Hepatocyte (in vitro differentiated cells): ENCODE data around the gene UBA1. TPM values are rescaled to one million over a fixed set of nuclear protein-coding genes. Genes with fewer than 3 reads are reported as not detected.

Source experiments
- DNase-seq: peaks from one replicate; pipeline ENCODE4 v3.0.0-alpha.2; 2016; ENCODE audit warnings: low spot score
- H2AFZ ChIP-seq: fragments of 200-600 bp; sonication (generic); 2 replicates; pipeline ENCODE4 v1.6.0; 2016; ENCODE audit warnings: antibody characterized with exemption, mild to moderate bottlenecking
- H3K27ac ChIP-seq: fragments of 200-600 bp; sonication (generic); 2 replicates; pipeline ENCODE4 v1.5.1; 2016; ENCODE audit warnings: mild to moderate bottlenecking
- H3K27me3 ChIP-seq: fragments of 200-600 bp; sonication (generic); 2 replicates; pipeline ENCODE4 v1.6.1; 2016
- H3K36me3 ChIP-seq: fragments of 200-600 bp; sonication (generic); replicated peaks from 2 replicates; pipeline ENCODE4 v1.5.1; 2016; ENCODE audit warnings: low read depth; ENCODE audit not compliant: insufficient read depth
- H3K4me1 ChIP-seq: fragments of 200-600 bp; sonication (generic); 2 replicates; pipeline ENCODE4 v1.5.1; 2016; ENCODE audit warnings: mild to moderate bottlenecking, moderate library complexity; ENCODE audit not compliant: insufficient read depth
- H3K4me2 ChIP-seq: fragments of 200-600 bp; sonication (generic); 2 replicates; pipeline ENCODE4 v1.6.0; 2016
- H3K4me3 ChIP-seq: fragments of 200-600 bp; sonication (generic); 2 replicates; pipeline ENCODE4 v1.5.1; 2016; ENCODE audit warnings: mild to moderate bottlenecking
- H3K79me2 ChIP-seq: fragments of 200-600 bp; sonication (generic); 2 replicates; pipeline ENCODE4 v1.6.0; 2017; ENCODE audit warnings: mild to moderate bottlenecking
- H3K9me2 ChIP-seq: fragments of 200-600 bp; sonication (generic); replicated peaks from 2 replicates; pipeline ENCODE4 v1.6.0; 2017; ENCODE audit warnings: mild to moderate bottlenecking; ENCODE audit not compliant: insufficient read depth
- H3K9me3 ChIP-seq: fragments of 200-600 bp; sonication (generic); 2 replicates; pipeline ENCODE4 v1.5.1; 2016; ENCODE audit warnings: low read depth, mild to moderate bottlenecking
- H4K20me1 ChIP-seq: fragments of 200-600 bp; sonication (generic); 2 replicates; pipeline ENCODE4 v1.6.0; 2016; ENCODE audit warnings: mild to moderate bottlenecking; ENCODE audit not compliant: insufficient read depth, poor library complexity, severe bottlenecking
- EZH2 ChIP-seq: fragments of 200-600 bp; sonication (generic); IDR thresholded peaks from 2 replicates; pipeline ENCODE4 v1.6.1; 2016; ENCODE audit warnings: antibody characterized with exemption, mild to moderate bottlenecking, borderline replicate concordance
- EZH2phosphoT487 ChIP-seq: fragments of 200-600 bp; sonication (generic); IDR thresholded peaks from one replicate; pipeline ENCODE4 v1.6.1; 2018; ENCODE audit warnings: antibody characterized with exemption, mild to moderate bottlenecking, low read depth, moderate library complexity; ENCODE audit not compliant: unreplicated experiment, severe bottlenecking
- WGBS: methylation state at CpG from one replicate; pipeline ENCODE4 v1.1.6; 2016; ENCODE audit warnings: low lambda C conversion rate; ENCODE audit errors: missing lambda C conversion rate; 5-methylcytosine and 5-hydroxymethylcytosine counted together
- polyA plus RNA-seq: library from polyadenylated mRNA; unstranded; fragments of >200 nt; fragmentation: Nextera tagmentation; extraction: Ambion mirVana; gene quantifications from 2 replicates; pipeline ENCODE4 v1.2.1, GENCODE V29; 2016
- total RNA-seq: library from RNA; depleted of rRNA; stranded (reverse); fragments of >200 nt; gene quantifications from 2 replicates; pipeline ENCODE4 v1.2.3, GENCODE V29; 2014
- TF ChIP-seq, protein P1 (sequence below): fragments of 200-600 bp; sonication (generic); IDR thresholded peaks from 2 replicates; pipeline ENCODE4 v1.5.1; 2016; ENCODE audit warnings: antibody characterized with exemption, mild to moderate bottlenecking; ENCODE audit not compliant: poor library complexity

UBA1 gene
- total and polyA plus RNA-seq, 2 experiments from 2014 or later: 236 to 253 TPM

DNA sequence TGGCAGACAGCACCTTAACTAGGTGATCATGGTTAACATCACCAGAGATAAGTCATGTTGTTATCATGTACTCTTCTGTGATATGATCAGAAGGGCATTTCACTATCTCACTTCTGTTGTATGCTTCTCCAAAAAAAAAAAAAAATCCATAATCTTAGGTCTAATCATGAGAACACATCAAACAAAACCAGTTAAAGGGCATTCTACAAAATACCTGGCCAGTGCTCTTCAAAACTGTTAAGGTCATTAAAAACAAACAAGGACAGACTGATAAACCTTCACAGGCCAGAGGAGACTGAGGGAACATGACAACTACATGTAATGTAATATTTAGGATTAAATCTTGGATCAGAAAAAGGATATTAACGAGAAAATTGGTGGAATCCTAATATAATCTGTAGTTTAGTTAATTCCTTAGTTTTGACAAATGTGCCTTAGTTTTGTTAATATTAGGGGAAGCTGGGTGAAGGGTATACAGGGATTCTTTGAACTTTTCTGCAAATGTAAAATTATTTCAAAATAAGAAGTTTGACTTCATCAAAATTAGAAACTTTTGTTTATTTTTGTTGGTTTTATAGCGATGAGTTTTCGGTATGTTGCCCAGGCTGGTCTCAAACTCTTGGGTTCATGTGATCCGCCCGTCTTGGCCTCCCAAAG, 30.6 kb upstream of the UBA1 start:
- Histone ChIP-seq H3K27me3 (no peaks in the 10 kb centered on the region), H3K9me2 (no peaks in the 10 kb centered on the region), H3K4me3 (no peak overlapping the region), H3K9me3 (no peaks in the 10 kb centered on the region), H3K79me2 (peaks cover 58% of the 10 kb centered on the region), H2AFZ (no peak overlapping the region), H3K4me2 (no peak overlapping the region), H3K27ac (no peak overlapping the region), H4K20me1 (peaks cover 4% of the 10 kb centered on the region), H3K4me1 (no peaks in the 10 kb centered on the region), H3K36me3 (no peaks in the 10 kb centered on the region)
- WGBS: 87% methylated on average over 5 of the region's 5 CpGs
- DNase-seq: no peak
- TF ChIP-seq EZH2 (no peak), EZH2phosphoT487 (no peak)
- TF ChIP-seq, protein P1, sequence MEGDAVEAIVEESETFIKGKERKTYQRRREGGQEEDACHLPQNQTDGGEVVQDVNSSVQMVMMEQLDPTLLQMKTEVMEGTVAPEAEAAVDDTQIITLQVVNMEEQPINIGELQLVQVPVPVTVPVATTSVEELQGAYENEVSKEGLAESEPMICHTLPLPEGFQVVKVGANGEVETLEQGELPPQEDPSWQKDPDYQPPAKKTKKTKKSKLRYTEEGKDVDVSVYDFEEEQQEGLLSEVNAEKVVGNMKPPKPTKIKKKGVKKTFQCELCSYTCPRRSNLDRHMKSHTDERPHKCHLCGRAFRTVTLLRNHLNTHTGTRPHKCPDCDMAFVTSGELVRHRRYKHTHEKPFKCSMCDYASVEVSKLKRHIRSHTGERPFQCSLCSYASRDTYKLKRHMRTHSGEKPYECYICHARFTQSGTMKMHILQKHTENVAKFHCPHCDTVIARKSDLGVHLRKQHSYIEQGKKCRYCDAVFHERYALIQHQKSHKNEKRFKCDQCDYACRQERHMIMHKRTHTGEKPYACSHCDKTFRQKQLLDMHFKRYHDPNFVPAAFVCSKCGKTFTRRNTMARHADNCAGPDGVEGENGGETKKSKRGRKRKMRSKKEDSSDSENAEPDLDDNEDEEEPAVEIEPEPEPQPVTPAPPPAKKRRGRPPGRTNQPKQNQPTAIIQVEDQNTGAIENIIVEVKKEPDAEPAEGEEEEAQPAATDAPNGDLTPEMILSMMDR: no peak

DNA sequence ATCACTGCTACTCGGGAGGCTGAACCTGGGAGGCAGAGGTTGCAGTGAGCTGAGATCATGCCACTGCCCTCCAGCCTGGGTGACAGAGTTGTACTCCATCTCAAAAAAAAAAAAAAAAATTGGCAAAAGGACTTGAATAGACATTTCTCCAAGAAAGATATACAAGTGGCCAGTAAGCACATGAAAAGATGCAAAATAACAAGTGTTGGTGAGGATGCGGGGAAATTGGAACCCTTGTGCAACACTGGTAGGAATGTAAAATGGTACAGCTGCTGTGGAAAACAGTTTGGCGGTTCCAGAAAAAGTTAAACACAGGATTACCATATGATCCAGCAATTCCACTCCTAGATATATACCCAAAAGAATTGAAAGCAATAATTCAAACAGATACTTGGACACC, 29.2 kb upstream of the UBA1 start:
- no peaks in the 10 kb centered on the region for H3K9me2 ChIP-seq
- no peaks in the 10 kb centered on the region for H3K9me3 ChIP-seq
- WGBS: 88% methylated on average over 3 of the region's 3 CpGs
- TF ChIP-seq EZH2 (no peak), EZH2phosphoT487 (no peak)
- no peak overlapping the region for H3K4me2 ChIP-seq
- DNase-seq: no peak
- H2AFZ ChIP-seq: no peak overlapping the region
- H3K36me3 ChIP-seq: no peaks in the 10 kb centered on the region
- peaks cover 4% of the 10 kb centered on the region for H4K20me1 ChIP-seq
- H3K27ac ChIP-seq: no peak overlapping the region
- no peaks in the 10 kb centered on the region for H3K27me3 ChIP-seq
- no peaks in the 10 kb centered on the region for H3K4me1 ChIP-seq
- H3K4me3 ChIP-seq: no peak overlapping the region
- peaks cover 50% of the 10 kb centered on the region for H3K79me2 ChIP-seq

DNA sequence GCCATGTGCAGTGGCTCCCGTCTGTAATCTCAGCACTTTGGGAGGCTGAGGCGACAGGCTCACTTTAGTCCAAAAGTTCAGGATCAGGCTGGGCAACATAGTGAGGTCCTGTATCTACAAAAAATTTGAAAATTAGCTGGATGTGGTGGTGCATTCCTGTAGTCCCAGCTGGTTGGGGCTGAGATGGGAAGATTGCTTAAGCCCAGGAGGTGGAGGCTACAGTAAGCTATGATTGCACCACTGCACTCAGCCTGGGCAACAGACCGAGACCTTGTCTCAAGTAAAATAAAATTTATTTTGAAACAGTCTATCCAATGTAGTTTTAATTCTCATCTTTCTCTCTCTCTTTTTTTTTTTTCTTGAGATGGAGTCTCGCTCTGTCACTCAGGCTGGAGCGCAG, 27.5 kb upstream of the UBA1 start:
- H3K79me2 ChIP-seq: peaks cover 44% of the 10 kb centered on the region
- no peak overlapping the region for H3K4me2 ChIP-seq
- H3K9me2 ChIP-seq: no peaks in the 10 kb centered on the region
- H4K20me1 ChIP-seq: no peaks in the 10 kb centered on the region
- H3K4me3 ChIP-seq: no peak overlapping the region
- H2AFZ ChIP-seq: no peak overlapping the region
- TF ChIP-seq, protein P1: no peak
- TF ChIP-seq EZH2phosphoT487: no peak
- no peak for TF ChIP-seq EZH2
- 92% methylated on average over 5 of the region's 5 CpGs for WGBS
- no peaks in the 10 kb centered on the region for H3K27me3 ChIP-seq
- H3K27ac ChIP-seq: no peak overlapping the region
- peak; percentile 2 for DNase-seq
- no peaks in the 10 kb centered on the region for H3K9me3 ChIP-seq
- H3K4me1 ChIP-seq: no peaks in the 10 kb centered on the region
- H3K36me3 ChIP-seq: no peaks in the 10 kb centered on the region

DNA sequence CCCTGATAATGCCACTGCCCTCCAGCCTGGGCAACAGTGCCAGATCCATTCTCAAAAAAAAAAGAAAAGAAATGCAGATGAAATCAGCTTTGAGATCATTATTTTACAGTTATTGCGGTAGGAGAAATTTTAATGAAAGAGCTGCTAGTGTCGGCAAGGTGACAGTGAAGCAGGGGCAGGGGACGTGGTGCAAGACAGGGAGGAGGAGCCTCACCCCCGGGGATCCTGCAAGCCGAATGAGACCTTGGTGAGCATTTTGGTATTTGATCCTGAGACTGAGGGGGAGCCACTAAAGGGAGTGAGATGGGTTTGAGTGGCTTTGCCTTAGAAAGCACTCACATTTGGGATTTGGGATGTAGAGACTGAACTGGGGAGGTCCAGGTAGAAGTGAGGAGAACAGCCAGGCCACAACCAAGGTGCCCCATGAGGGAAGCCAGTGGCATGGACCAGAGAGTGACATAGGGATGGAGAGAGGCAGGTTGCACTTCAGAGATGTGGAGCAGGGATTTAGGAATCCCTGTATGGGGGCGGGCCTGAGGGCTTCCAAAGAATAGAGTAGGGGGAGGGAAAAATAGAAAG, 25.0 kb upstream of the UBA1 start:
- Histone ChIP-seq H3K4me3 (no peak overlapping the region), H3K79me2 (peaks cover 28% of the 10 kb centered on the region), H3K9me2 (no peaks in the 10 kb centered on the region), H3K27ac (no peak overlapping the region), H3K4me1 (no peaks in the 10 kb centered on the region), H2AFZ (no peak overlapping the region), H4K20me1 (no peaks in the 10 kb centered on the region), H3K27me3 (no peaks in the 10 kb centered on the region), H3K9me3 (no peaks in the 10 kb centered on the region), H3K36me3 (no peaks in the 10 kb centered on the region), H3K4me2 (no peak overlapping the region)
- no peak for DNase-seq
- WGBS: 83% methylated on average over 6 of the region's 6 CpGs
- TF ChIP-seq EZH2phosphoT487: no peak
- TF ChIP-seq EZH2: no peak
- TF ChIP-seq, protein P1: no peak
